Measurements from ENCODE around the gene CRMP1.

Gene CRMP1

GRCh38 chr4:5893004-5893580, at the start of gene CRMP1:
TSS of gene CRMP1 (minus strand) at chr4:5893086. CDS start at chr4:5892969, 117 bp downstream.
- in situ Hi-C loops (cut with MboI; ENCODE audit: low sequenced_read_pairs): no loop called here

- in situ Hi-C loops (cut with MboI; ENCODE audit: low sequenced_read_pairs): no loop called here
Observed at GRCh38 chr4:5941601-5942000, 48.7 kb upstream of the CRMP1 start.

- in situ Hi-C loops (cut with MboI; ENCODE audit: low sequenced_read_pairs): no loop called here
Observed at GRCh38 chr4:5940470-5941203, 47.8 kb upstream of the CRMP1 start.

- in situ Hi-C loops (cut with MboI; ENCODE audit: low sequenced_read_pairs): no loop called here
Observed at GRCh38 chr4:5933996-5934831, 41.3 kb upstream of the CRMP1 start.

GRCh38 chr4:5933116-5933515, 40.2 kb upstream of the CRMP1 start:
- in situ Hi-C loops (cut with MboI; ENCODE audit: low sequenced_read_pairs): no loop called here

- in situ Hi-C loops (cut with MboI; ENCODE audit: low sequenced_read_pairs): no loop called here
Observed at GRCh38 chr4:5932035-5932568, 39.2 kb upstream of the CRMP1 start.

- in situ Hi-C loops (cut with MboI; ENCODE audit: low sequenced_read_pairs): no loop called here
Observed at GRCh38 chr4:5931526-5931925, 38.6 kb upstream of the CRMP1 start.

GRCh38 chr4:5930876-5931275, 38.0 kb upstream of the CRMP1 start:
- in situ Hi-C loops (cut with MboI; ENCODE audit: low sequenced_read_pairs): no loop called here

- in situ Hi-C loops (cut with MboI; ENCODE audit: low sequenced_read_pairs): no loop called here
Observed at GRCh38 chr4:5930456-5930855, 37.6 kb upstream of the CRMP1 start.

GRCh38 chr4:5928844-5929420, 36.0 kb upstream of the CRMP1 start:
- in situ Hi-C loops (cut with MboI; ENCODE audit: low sequenced_read_pairs): no loop called here

- in situ Hi-C loops (cut with MboI; ENCODE audit: low sequenced_read_pairs): no loop called here
Observed at GRCh38 chr4:5928274-5928673, 35.4 kb upstream of the CRMP1 start.

GRCh38 chr4:5927747-5928146, 34.9 kb upstream of the CRMP1 start:
- in situ Hi-C loops (cut with MboI; ENCODE audit: low sequenced_read_pairs): no loop called here

GRCh38 chr4:5927116-5927515, 34.2 kb upstream of the CRMP1 start:
- in situ Hi-C loops (cut with MboI; ENCODE audit: low sequenced_read_pairs): no loop called here

- in situ Hi-C loops (cut with MboI; ENCODE audit: low sequenced_read_pairs): no loop called here
Observed at GRCh38 chr4:5926598-5926997, 33.7 kb upstream of the CRMP1 start.

- in situ Hi-C loops (cut with MboI; ENCODE audit: low sequenced_read_pairs): no loop called here
Observed at GRCh38 chr4:5925419-5926200, 32.7 kb upstream of the CRMP1 start.

- in situ Hi-C loops (cut with MboI; ENCODE audit: low sequenced_read_pairs): no loop called here
Observed at GRCh38 chr4:5924461-5925125, 31.7 kb upstream of the CRMP1 start.

GRCh38 chr4:5923376-5923775, 30.5 kb upstream of the CRMP1 start:
- in situ Hi-C loops (cut with MboI; ENCODE audit: low sequenced_read_pairs): no loop called here

- in situ Hi-C loops (cut with MboI; ENCODE audit: low sequenced_read_pairs): no loop called here
Observed at GRCh38 chr4:5922556-5922955, 29.7 kb upstream of the CRMP1 start.

GRCh38 chr4:5921981-5922380, 29.1 kb upstream of the CRMP1 start:
- in situ Hi-C loops (cut with MboI; ENCODE audit: low sequenced_read_pairs): no loop called here

All from HL-60/S4 treated with phorbol 12-myristate 13-acetate at 8.2 ng/mL for 4 days and 3 days (cell line).